Measurements from ENCODE around the gene IL21. TPM values are rescaled to one million over a fixed set of nuclear protein-coding genes. Genes with fewer than 3 reads are reported as not detected.
A peak's percentile ranks its signal among the peaks of the same experiment; 100 is the strongest.
"Not testable (repeated sequence)": the region's sequence is repeated elsewhere in the genome, so short reads cannot be mapped to it uniquely, and the experiment has no call there.

Gene IL21
- total RNA-seq, 1 donor from 2014 or later, result not detected

GRCh38 chr4:122577808-122578781, 42.8 kb downstream of the IL21 start:
- DNase-seq (ENCODE audit: low read depth, low spot score), result no peak

GRCh38 chr4:122577189-122577553, 43.7 kb downstream of the IL21 start:
- DNase-seq (ENCODE audit: low read depth, low spot score), result no peak

GRCh38 chr4:122576261-122577188, 44.3 kb downstream of the IL21 start:
- DNase-seq (ENCODE audit: low read depth, low spot score), result peak; percentile 11

- DNase-seq (ENCODE audit: low read depth, low spot score), result not testable (repeated sequence)
These were observed 46.5 kb downstream of the IL21 start for GRCh38 chr4:122574347-122574746.

GRCh38 chr4:122562449-122562848, 58.4 kb downstream of the IL21 start:
- DNase-seq (ENCODE audit: low read depth, low spot score), result no peak

Other genes with a start within 250 kb of the IL21 start
- not detected in 2 replicates for gene ADAD1, start 242.1 kb downstream of the IL21 start, total RNA-seq
- not detected in 2 replicates for gene IL2, start 164.3 kb downstream of the IL21 start, total RNA-seq
- gene BBS12, start 111.6 kb upstream of the IL21 start, total RNA-seq, result 4.3 and 5.4 TPM in 2 replicates
- gene FGF2, start 205.8 kb upstream of the IL21 start, total RNA-seq, result 16.6 and 28.0 TPM in 2 replicates